Measurements from ENCODE around the gene MROH8.

The MROH8 gene

GRCh38 chr20:37178839-37179682 lies at the start of gene MROH8, which contains the start of gene RPN2:
MROH8 (minus strand) TSS chr20:37179548.
RPN2 (plus strand) TSS chr20:37179330; CDS start chr20:37179357, 27 bp downstream.
- FAIRE-seq = no peak
- peak; percentile 48 for TF ChIP-seq POLR2A (IDR thresholded peaks at IDR 0.05; ENCODE audit: low read depth, low read length)
- DNase-seq (ENCODE audit: insufficient read length, low spot score) = peak; percentile 87

- FAIRE-seq = no peak
- TF ChIP-seq POLR2A (IDR thresholded peaks at IDR 0.05; ENCODE audit: low read depth, low read length) = no peak
- no peak for DNase-seq (ENCODE audit: insufficient read length, low spot score)
Observed at GRCh38 chr20:37228656-37229055, 49.3 kb upstream of the MROH8 start.

- no peak for TF ChIP-seq POLR2A (IDR thresholded peaks at IDR 0.05; ENCODE audit: low read depth, low read length)
- no peak for DNase-seq (ENCODE audit: insufficient read length, low spot score)
- no peak for FAIRE-seq
Observed at GRCh38 chr20:37228082-37228481, 48.7 kb upstream of the MROH8 start.

GRCh38 chr20:37226889-37227288 lies 47.5 kb upstream of the MROH8 start:
- no peak for DNase-seq (ENCODE audit: insufficient read length, low spot score)
- no peak for FAIRE-seq

GRCh38 chr20:37225146-37225545 lies 45.8 kb upstream of the MROH8 start:
- no peak for FAIRE-seq
- no peak for DNase-seq (ENCODE audit: insufficient read length, low spot score)

More at GRCh38 chr20:37226889-37227288, 47.5 kb upstream of the MROH8 start:
- no peak for TF ChIP-seq POLR2A (IDR thresholded peaks at IDR 0.05; ENCODE audit: low read depth, low read length)

GRCh38 chr20:37223053-37223452 lies 43.7 kb upstream of the MROH8 start:
- FAIRE-seq = peak; percentile 43
- TF ChIP-seq POLR2A (IDR thresholded peaks at IDR 0.05; ENCODE audit: low read depth, low read length) = no peak
- DNase-seq (ENCODE audit: insufficient read length, low spot score) = peak; percentile 52

More at GRCh38 chr20:37225146-37225545, 45.8 kb upstream of the MROH8 start:
- TF ChIP-seq POLR2A (IDR thresholded peaks at IDR 0.05; ENCODE audit: low read depth, low read length) = no peak

GRCh38 chr20:37222086-37222485 lies 42.7 kb upstream of the MROH8 start:
- no peak for FAIRE-seq
- TF ChIP-seq POLR2A (IDR thresholded peaks at IDR 0.05; ENCODE audit: low read depth, low read length) = no peak
- no peak for DNase-seq (ENCODE audit: insufficient read length, low spot score)

- TF ChIP-seq POLR2A (IDR thresholded peaks at IDR 0.05; ENCODE audit: low read depth, low read length) = no peak
- FAIRE-seq = no peak
- DNase-seq (ENCODE audit: insufficient read length, low spot score) = no peak
Observed at GRCh38 chr20:37220731-37221130, 41.4 kb upstream of the MROH8 start.

- DNase-seq (ENCODE audit: insufficient read length, low spot score) (no peak), FAIRE-seq (no peak)
- no peak for TF ChIP-seq POLR2A (IDR thresholded peaks at IDR 0.05; ENCODE audit: low read depth, low read length)
Observed at GRCh38 chr20:37219751-37220668, 40.7 kb upstream of the MROH8 start.

- FAIRE-seq = no peak
- no peak for DNase-seq (ENCODE audit: insufficient read length, low spot score)
- TF ChIP-seq POLR2A (IDR thresholded peaks at IDR 0.05; ENCODE audit: low read depth, low read length) = no peak
Observed at GRCh38 chr20:37218976-37219375, 39.6 kb upstream of the MROH8 start.

GRCh38 chr20:37218441-37218840 lies 39.1 kb upstream of the MROH8 start:
- DNase-seq (ENCODE audit: insufficient read length, low spot score) = no peak
- no peak for TF ChIP-seq POLR2A (IDR thresholded peaks at IDR 0.05; ENCODE audit: low read depth, low read length)
- FAIRE-seq = no peak

GRCh38 chr20:37209661-37210314 lies 30.4 kb upstream of the MROH8 start:
- DNase-seq (ENCODE audit: insufficient read length, low spot score) = no peak
- TF ChIP-seq POLR2A (IDR thresholded peaks at IDR 0.05; ENCODE audit: low read depth, low read length) = no peak
- FAIRE-seq = no peak

GRCh38 chr20:37209193-37209592 lies 29.8 kb upstream of the MROH8 start:
- TF ChIP-seq POLR2A (IDR thresholded peaks at IDR 0.05; ENCODE audit: low read depth, low read length) = no peak
- FAIRE-seq = no peak
- DNase-seq (ENCODE audit: insufficient read length, low spot score) = no peak

- no peak for TF ChIP-seq POLR2A (IDR thresholded peaks at IDR 0.05; ENCODE audit: low read depth, low read length)
- DNase-seq (ENCODE audit: insufficient read length, low spot score) (no peak), FAIRE-seq (no peak)
Observed at GRCh38 chr20:37207171-37207570, 27.8 kb upstream of the MROH8 start.
